ENCODE results near the gene COA1. TPM values are rescaled to one million over a fixed set of nuclear protein-coding genes. Genes with fewer than 3 reads are reported as not detected.
"Not testable (repeated sequence)": the region's sequence is repeated elsewhere in the genome, so short reads cannot be mapped to it uniquely, and the experiment has no call there.

The COA1 gene
- total and polyA plus RNA-seq, 2 experiments from 2014 or later = 152 to 220 TPM

DNA sequence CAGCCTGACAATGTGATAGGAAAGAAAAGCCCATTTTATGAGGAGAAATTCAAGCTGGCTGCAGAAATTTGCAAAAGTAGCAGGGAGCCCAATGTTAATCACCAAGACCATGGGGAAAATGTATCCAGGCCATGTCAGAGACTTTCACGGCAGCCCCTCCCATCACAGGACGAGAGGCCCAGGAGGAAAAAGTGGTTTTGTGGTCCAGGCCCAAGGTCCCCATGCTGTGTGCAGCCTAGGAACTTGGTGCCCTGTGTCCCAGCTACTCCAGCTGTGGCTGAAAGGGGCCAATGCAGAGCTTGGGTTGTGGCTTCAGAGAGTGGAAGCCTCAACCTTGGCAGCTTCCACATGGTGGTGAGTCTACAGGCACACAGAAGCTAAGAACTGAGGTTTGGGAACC, 12.7 kb downstream of the COA1 start:
- Histone ChIP-seq H3K4me3 (no peak overlapping the region), H3K9me3 (ENCODE audit: low read depth) (no peaks in the 10 kb centered on the region), H3K27ac (no peak overlapping the region), H3K27me3 (no peaks in the 10 kb centered on the region), H3K4me1 (ENCODE audit: low read depth) (no peaks in the 10 kb centered on the region), H3K36me3 (no peaks in the 10 kb centered on the region)
- TF ChIP-seq, protein P1, sequence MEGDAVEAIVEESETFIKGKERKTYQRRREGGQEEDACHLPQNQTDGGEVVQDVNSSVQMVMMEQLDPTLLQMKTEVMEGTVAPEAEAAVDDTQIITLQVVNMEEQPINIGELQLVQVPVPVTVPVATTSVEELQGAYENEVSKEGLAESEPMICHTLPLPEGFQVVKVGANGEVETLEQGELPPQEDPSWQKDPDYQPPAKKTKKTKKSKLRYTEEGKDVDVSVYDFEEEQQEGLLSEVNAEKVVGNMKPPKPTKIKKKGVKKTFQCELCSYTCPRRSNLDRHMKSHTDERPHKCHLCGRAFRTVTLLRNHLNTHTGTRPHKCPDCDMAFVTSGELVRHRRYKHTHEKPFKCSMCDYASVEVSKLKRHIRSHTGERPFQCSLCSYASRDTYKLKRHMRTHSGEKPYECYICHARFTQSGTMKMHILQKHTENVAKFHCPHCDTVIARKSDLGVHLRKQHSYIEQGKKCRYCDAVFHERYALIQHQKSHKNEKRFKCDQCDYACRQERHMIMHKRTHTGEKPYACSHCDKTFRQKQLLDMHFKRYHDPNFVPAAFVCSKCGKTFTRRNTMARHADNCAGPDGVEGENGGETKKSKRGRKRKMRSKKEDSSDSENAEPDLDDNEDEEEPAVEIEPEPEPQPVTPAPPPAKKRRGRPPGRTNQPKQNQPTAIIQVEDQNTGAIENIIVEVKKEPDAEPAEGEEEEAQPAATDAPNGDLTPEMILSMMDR (IDR thresholded peaks at IDR 0.05; ENCODE audit: low read depth, low read length) = no peak
- no peak for DNase-seq (ENCODE audit: low read depth in 1 of 2, low spot score in 1 of 2)

DNA sequence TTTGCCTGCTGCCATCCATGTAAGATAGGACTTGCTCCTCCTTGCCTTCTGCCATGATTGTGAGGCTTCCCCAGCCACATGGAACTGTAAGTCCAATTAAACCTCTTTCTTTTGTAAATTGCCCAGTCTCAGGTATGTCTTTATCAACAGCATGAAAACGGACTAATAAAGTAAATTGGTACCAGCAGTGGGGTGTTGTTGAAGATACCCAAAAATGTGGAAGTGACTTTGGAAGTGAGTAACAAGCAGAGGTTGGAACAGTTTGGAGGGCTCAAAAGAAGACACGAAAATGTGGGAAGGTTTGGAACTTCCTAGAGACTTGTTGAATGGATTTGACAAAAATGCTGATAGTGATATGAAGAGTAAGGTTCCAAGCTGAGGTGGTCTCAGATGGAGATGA, 13.4 kb downstream of the COA1 start:
- H3K4me1 ChIP-seq (ENCODE audit: low read depth); H3K27me3 ChIP-seq; DNase-seq (ENCODE audit: low read depth in 1 of 2, low spot score in 1 of 2); H3K9me3 ChIP-seq (ENCODE audit: low read depth); H3K27ac ChIP-seq; H3K4me3 ChIP-seq; H3K36me3 ChIP-seq: not testable (repeated sequence)

- H3K9me3 ChIP-seq (ENCODE audit: low read depth) = no peaks in the 10 kb centered on the region
- H3K4me1 ChIP-seq (ENCODE audit: low read depth) = no peaks in the 10 kb centered on the region
- H3K27me3 ChIP-seq = no peaks in the 10 kb centered on the region
- no peak for DNase-seq (ENCODE audit: low read depth in 1 of 2, low spot score in 1 of 2)
- H3K36me3 ChIP-seq = no peaks in the 10 kb centered on the region
- H3K27ac ChIP-seq = no peak overlapping the region
- TF ChIP-seq, protein P1 (IDR thresholded peaks at IDR 0.05; ENCODE audit: low read depth, low read length) = no peak
- no peak overlapping the region for H3K4me3 ChIP-seq
These were observed 17.8 kb downstream of the COA1 start for GRCh38 chr7:43711503-43711902.

GRCh38 chr7:43708055-43708454, 21.3 kb downstream of the COA1 start:
- not testable (repeated sequence) for H3K36me3 ChIP-seq; H3K4me1 ChIP-seq (ENCODE audit: low read depth); H3K4me3 ChIP-seq; H3K9me3 ChIP-seq (ENCODE audit: low read depth); DNase-seq (ENCODE audit: low read depth in 1 of 2, low spot score in 1 of 2); H3K27ac ChIP-seq; H3K27me3 ChIP-seq

DNA sequence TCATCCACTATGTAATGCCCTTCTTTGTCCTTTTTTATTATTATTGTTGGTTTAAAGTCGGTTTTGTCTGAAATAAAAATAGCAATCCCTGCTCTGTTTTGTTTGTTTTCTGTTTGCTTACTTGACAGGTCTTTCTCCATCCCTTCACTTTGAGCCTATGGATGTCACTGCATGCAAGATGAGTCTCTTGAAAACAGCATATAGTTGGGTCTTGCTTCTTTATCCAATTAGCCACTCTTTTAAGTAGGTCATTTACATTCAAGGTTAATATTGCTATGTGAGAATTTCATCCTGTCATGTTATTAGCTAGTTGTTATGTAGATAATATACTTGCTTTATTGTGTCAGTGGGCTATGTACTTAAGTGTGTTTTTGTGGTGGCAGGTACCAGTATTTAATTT, 25.8 kb downstream of the COA1 start:
- Histone ChIP-seq H3K27me3 (no peaks in the 10 kb centered on the region), H3K4me1 (ENCODE audit: low read depth) (peaks cover 5% of the 10 kb centered on the region), H3K27ac (no peak overlapping the region), H3K4me3 (no peak overlapping the region), H3K36me3 (no peaks in the 10 kb centered on the region), H3K9me3 (ENCODE audit: low read depth) (no peaks in the 10 kb centered on the region)
- TF ChIP-seq, protein P1 (IDR thresholded peaks at IDR 0.05; ENCODE audit: low read depth, low read length) = no peak
- DNase-seq (ENCODE audit: low read depth in 1 of 2, low spot score in 1 of 2) = no peak

DNA sequence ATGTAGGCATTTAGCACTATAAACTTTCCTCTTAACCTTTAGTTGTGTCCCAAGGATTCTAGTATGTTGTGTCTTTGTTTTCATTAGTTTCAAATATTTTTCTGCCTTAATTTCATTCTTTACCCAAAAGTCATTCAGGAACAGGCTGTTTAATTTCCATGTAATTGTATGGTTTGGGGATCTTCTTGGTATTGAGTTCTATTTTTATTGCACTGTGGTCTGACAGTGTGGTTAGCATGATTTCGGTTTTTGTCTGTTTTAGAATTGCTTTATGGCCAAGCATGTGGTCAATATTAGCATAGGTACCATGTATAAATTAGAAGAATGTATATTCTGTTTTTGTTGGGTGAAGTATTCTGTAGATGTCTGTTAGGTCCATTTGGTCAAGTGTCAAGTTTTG, 26.3 kb downstream of the COA1 start:
- Histone ChIP-seq H3K27me3 (no peaks in the 10 kb centered on the region), H3K4me1 (ENCODE audit: low read depth) (peaks cover 5% of the 10 kb centered on the region), H3K36me3 (no peaks in the 10 kb centered on the region), H3K27ac (no peak overlapping the region), H3K9me3 (ENCODE audit: low read depth) (no peaks in the 10 kb centered on the region), H3K4me3 (no peak overlapping the region)
- DNase-seq (ENCODE audit: low read depth in 1 of 2, low spot score in 1 of 2) = no peak
- TF ChIP-seq, protein P1 (IDR thresholded peaks at IDR 0.05; ENCODE audit: low read depth, low read length) = no peak

GRCh38 chr7:43701929-43702328, 27.4 kb downstream of the COA1 start:
- Histone ChIP-seq H3K4me1 (ENCODE audit: low read depth) (peaks cover 5% of the 10 kb centered on the region), H3K4me3 (no peak overlapping the region), H3K27me3 (no peaks in the 10 kb centered on the region), H3K9me3 (ENCODE audit: low read depth) (no peaks in the 10 kb centered on the region), H3K36me3 (no peaks in the 10 kb centered on the region), H3K27ac (no peak overlapping the region)
- no peak for DNase-seq (ENCODE audit: low read depth in 1 of 2, low spot score in 1 of 2)
- TF ChIP-seq, protein P1 (IDR thresholded peaks at IDR 0.05; ENCODE audit: low read depth, low read length) = no peak
